C4-2B (cell line): ENCODE data around the gene STKLD1.

Experiments
- CTCF ChIP-seq: fragments of 450-650 bp; conservative IDR thresholded peaks from 2 replicates; pipeline ENCODE4 v1.5.1; 2017; ENCODE audit warnings: mild to moderate bottlenecking
- ZFX ChIP-seq: fragments of 450-650 bp; IDR thresholded peaks from 2 replicates; pipeline ENCODE4 v1.6.1; 2017

GRCh38 chr9:133367778-133368177 lies 8.4 kb upstream of the STKLD1 start:
- no peak for TF ChIP-seq ZFX
- no peak for TF ChIP-seq CTCF
